ENCODE measurements around the gene NCOA3.

Gene NCOA3

GRCh38 chr20:47659904-47660601 is 158.4 kb downstream of the NCOA3 start:
- DNase-seq (ENCODE audit: low spot score) = no peak
- in situ Hi-C loops (cut with MboI; ENCODE audit: low pct_unique_long_range_greater_than_20kb, low sequenced_read_pairs, unreplicated experiment) = no loop called here
- no peak for TF ChIP-seq CTCF (IDR thresholded peaks at IDR 0.05; ENCODE audit: extremely low read depth, insufficient read depth, missing control alignments)

- no peak for TF ChIP-seq CTCF (IDR thresholded peaks at IDR 0.05; ENCODE audit: extremely low read depth, insufficient read depth, missing control alignments)
- in situ Hi-C loops (cut with MboI; ENCODE audit: low pct_unique_long_range_greater_than_20kb, low sequenced_read_pairs, unreplicated experiment) = no loop called here
- DNase-seq (ENCODE audit: low spot score) = no peak
Observed at GRCh38 chr20:47660602-47660905, 158.9 kb downstream of the NCOA3 start.

- DNase-seq (ENCODE audit: low spot score) = no peak
- in situ Hi-C loops (cut with MboI; ENCODE audit: low pct_unique_long_range_greater_than_20kb, low sequenced_read_pairs, unreplicated experiment) = no loop called here
- TF ChIP-seq CTCF (IDR thresholded peaks at IDR 0.05; ENCODE audit: extremely low read depth, insufficient read depth, missing control alignments) = no peak
Observed at GRCh38 chr20:47660983-47661700, 159.5 kb downstream of the NCOA3 start.

- in situ Hi-C loops (cut with MboI; ENCODE audit: low pct_unique_long_range_greater_than_20kb, low sequenced_read_pairs, unreplicated experiment) = no loop called here
Observed at GRCh38 chr20:47661714-47662113, 160.0 kb downstream of the NCOA3 start.

GRCh38 chr20:47662483-47663353 is 161.0 kb downstream of the NCOA3 start:
- no peak for DNase-seq (ENCODE audit: low spot score)
- in situ Hi-C loops (cut with MboI; ENCODE audit: low pct_unique_long_range_greater_than_20kb, low sequenced_read_pairs, unreplicated experiment) = no loop called here

More at GRCh38 chr20:47661714-47662113, 160.0 kb downstream of the NCOA3 start:
- no peak for DNase-seq (ENCODE audit: low spot score)
- no peak for TF ChIP-seq CTCF (IDR thresholded peaks at IDR 0.05; ENCODE audit: extremely low read depth, insufficient read depth, missing control alignments)

More at GRCh38 chr20:47662483-47663353, 161.0 kb downstream of the NCOA3 start:
- TF ChIP-seq CTCF (IDR thresholded peaks at IDR 0.05; ENCODE audit: extremely low read depth, insufficient read depth, missing control alignments) = no peak

Data from GM13977 (cell line).